ENCODE measurements around the gene SLC9A9. TPM values are rescaled to one million over a fixed set of nuclear protein-coding genes. Genes with fewer than 3 reads are reported as not detected.

SLC9A9 gene
- total and polyA plus RNA-seq, 9 of the 15 experiments (the other 6 are each of a cell fraction or from before 2014, with no cell fraction given), result 0.03 to 0.13 TPM; not detected in 7

- peaks cover 0 to 2% of the 10 kb centered on the region in 2 experiments; a peak in 1 of 5 replicates for H3K4me1 ChIP-seq (replicated peaks in 1 of 2; ENCODE audit: control insufficient read depth in 2 of 2, insufficient read depth in 2 of 2, low read length in 2 of 2)
- in situ Hi-C loops (cut with MboI), result loop anchor here (5.0 kb wide), 1 partner anchor 60 kb away; no protein-coding TSS in a partner anchor
- WGBS (ENCODE audit: insufficient coverage, low coverage, missing lambda C conversion rate), result 41% methylated on average over 3 of the region's 3 CpGs
Observed at GRCh38 chr3:143242101-143242500, 606.2 kb downstream of the SLC9A9 start.

More at GRCh38 chr3:143242101-143242500, 606.2 kb downstream of the SLC9A9 start:
- H3K36me3 ChIP-seq (ENCODE audit: control insufficient read depth, insufficient read depth, low read length), result no peaks in the 10 kb centered on the region
- no peaks in the 10 kb centered on the region for H3K9me3 ChIP-seq (replicated peaks; ENCODE audit: control insufficient read depth, insufficient read depth, low read depth, low read length)
- H2AFZ ChIP-seq (ENCODE audit: low read depth, low read length), result peak overlapping the region; percentile 15
- intact Hi-C loops (cut with micrococcal nuclease), result no loop called here
- H4K20me1 ChIP-seq (replicated peaks; ENCODE audit: control insufficient read depth, insufficient read depth, low read length), result no peaks in the 10 kb centered on the region
- FAIRE-seq (no peak), ATAC-seq (no peak), DNase-seq (ENCODE audit: extremely low read depth in 1 of 4, low spot score in 3 of 4) (no peak)
- no peak overlapping the region for H3K4me3 ChIP-seq
- H3K79me2 ChIP-seq (ENCODE audit: control insufficient read depth, insufficient read depth, low read length), result no peaks in the 10 kb centered on the region
- no peaks in the 10 kb centered on the region for H3K27me3 ChIP-seq (ENCODE audit: control insufficient read depth in 2 of 2, insufficient read depth in 2 of 2, low read length in 2 of 2)
- TF ChIP-seq BRF1 (IDR thresholded peaks at IDR 0.05; ENCODE audit: borderline replicate concordance, extremely low read depth, insufficient read length), result no peak
- no peak for TF ChIP-seq HDAC3 (IDR thresholded peaks at IDR 0.05; ENCODE audit: borderline replicate concordance, partially characterized antibody)
- no peak for TF ChIP-seq MNT (conservative IDR thresholded peaks at IDR 0.05)
- TF ChIP-seq SIX5 (IDR thresholded peaks at IDR 0.05; ENCODE audit: borderline replicate concordance in 1 of 2, insufficient read depth in 1 of 2, low read depth in 1 of 2, low read length in 2 of 2), result no peak
- no peak for TF ChIP-seq NCOA4 (IDR thresholded peaks at IDR 0.05; ENCODE audit: partially characterized antibody)
- TF ChIP-seq ZNF449 (CRISPR knock-in tag; IDR thresholded peaks at IDR 0.05), result no peak
- TF ChIP-seq ZNF143 (CRISPR knock-in tag; IDR thresholded peaks at IDR 0.05), result no peak
- no peak for TF ChIP-seq CBFB (CRISPR knock-in tag; IDR thresholded peaks at IDR 0.05)
- no peaks in the 10 kb centered on the region for H3K9me1 ChIP-seq (ENCODE audit: control insufficient read depth, insufficient read depth, low read length)
- POLR2A ChIA-PET, result interaction anchor here (0.6 to 1.0 kb wide), 2 partner anchors 16 to 20 kb away, joined by 3 to 4 read pairs; no protein-coding TSS in a partner anchor
- BruUV-seq (replicated peaks), result no TSS peak
- no peak overlapping the region for H3K27ac ChIP-seq (ENCODE audit: extremely low read depth, low read depth, low read length)
- H3K4me2 ChIP-seq (ENCODE audit: insufficient read depth, low read length), result no peak overlapping the region
- CTCF ChIA-PET (ENCODE audit: low intra/inter-chr PET ratio), result no interaction called here
- H3K9ac ChIP-seq (ENCODE audit: insufficient read depth in 1 of 2, low read depth in 2 of 2, low read length in 2 of 2), result no peak overlapping the region
